Kasumi-1 (cell line): ENCODE data around the gene TUBGCP6.

Experiments used
- DNase-seq, 2 experiments: peaks; one replicate each; lab custom pipeline; 2025; lab: John Stamatoyannopoulos, UW

The TUBGCP6 gene

GRCh38 chr22:50226063-50226874, 18.6 kb downstream of the TUBGCP6 start:
- DNase-seq = no peak

- no peak for DNase-seq
Observed at GRCh38 chr22:50225200-50225969, 19.4 kb downstream of the TUBGCP6 start.

- no peak for DNase-seq
Observed at GRCh38 chr22:50224071-50224470, 20.8 kb downstream of the TUBGCP6 start.

- no peak for DNase-seq
Observed at GRCh38 chr22:50222508-50222907, 22.3 kb downstream of the TUBGCP6 start.

GRCh38 chr22:50221410-50222300, 23.2 kb downstream of the TUBGCP6 start:
- no peak for DNase-seq

GRCh38 chr22:50220603-50221409, 24.0 kb downstream of the TUBGCP6 start:
- no peak for DNase-seq

GRCh38 chr22:50219800-50220602, 24.8 kb downstream of the TUBGCP6 start:
- no peak for DNase-seq

GRCh38 chr22:50218996-50219727, 25.7 kb downstream of the TUBGCP6 start:
- peak; percentile 17 to 29 for DNase-seq

GRCh38 chr22:50218153-50218995, 26.4 kb downstream of the TUBGCP6 start:
- no peak for DNase-seq

GRCh38 chr22:50217543-50218152, 27.2 kb downstream of the TUBGCP6 start:
- no peak for DNase-seq

GRCh38 chr22:50216684-50217520, 27.9 kb downstream of the TUBGCP6 start:
- DNase-seq = no peak

- no peak for DNase-seq
Observed at GRCh38 chr22:50216055-50216683, 28.7 kb downstream of the TUBGCP6 start.

- DNase-seq = no peak
Observed at GRCh38 chr22:50215297-50216054, 29.3 kb downstream of the TUBGCP6 start.

- DNase-seq = no peak
Observed at GRCh38 chr22:50213263-50213662, 31.6 kb downstream of the TUBGCP6 start.

- DNase-seq = no peak
Observed at GRCh38 chr22:50211147-50211546, 33.7 kb downstream of the TUBGCP6 start.
